H1 (cell line): Measurements from ENCODE around the gene TNS3. TPM values are rescaled to one million over a fixed set of nuclear protein-coding genes. Genes with fewer than 3 reads are reported as not detected.

ENCODE experiments used
- CTCF ChIA-PET: fragments of 300-600 bp; sonication (Branson Sonifier 250); formaldehyde crosslinking; loops from one replicate; lab custom pipeline; 2021; ENCODE audit not compliant: partially characterized antibody; lab: Charles Lee
- POLR2A ChIA-PET: fragments of 300-600 bp; sonication (Branson Sonifier 250); formaldehyde crosslinking; loops from one replicate; lab custom pipeline; 2021; ENCODE audit warnings: inconsistent platforms; ENCODE audit not compliant: partially characterized antibody; lab: Charles Lee
- DNase-seq, 2 experiments: peaks; one replicate each; pipeline versions ENCODE4 v3.0.0 to v3.0.0-alpha.2; 2010 to 2022; ENCODE audit warnings: low spot score in 2 of 2, low read depth in 1 of 2, mixed read lengths in 1 of 2
- FAIRE-seq: peaks from 2 replicates; lab custom pipeline; 2011; peaks lifted over from hg19 to GRCh38; lab: Jason Lieb, UNC
- H2AFZ ChIP-seq: 2 replicates; pipeline ENCODE4 v1.8.1; 2012; ENCODE audit warnings: low read length, inconsistent platforms
- H2AK5ac ChIP-seq: 2 replicates; pipeline ENCODE4 v1.6.1; 2013; ENCODE audit warnings: low read depth, low read length
- H2BK120ac ChIP-seq: replicated peaks from 2 replicates; pipeline ENCODE3; 2013; ENCODE audit warnings: low read depth, low read length, inconsistent platforms
- H2BK12ac ChIP-seq: 2 replicates; pipeline ENCODE4 v1.6.1; 2013; ENCODE audit warnings: low read depth, low read length
- H2BK15ac ChIP-seq: 2 replicates; pipeline ENCODE4 v1.6.1; 2013; ENCODE audit warnings: low read length
- H2BK20ac ChIP-seq: 2 replicates; pipeline ENCODE4 v1.6.1; 2013; ENCODE audit warnings: low read length
- H2BK5ac ChIP-seq: 2 replicates; pipeline ENCODE4 v1.6.1; 2013; ENCODE audit warnings: low read depth, low read length
- H3K14ac ChIP-seq: 2 replicates; pipeline ENCODE4 v1.6.1; 2013; ENCODE audit warnings: inconsistent platforms; ENCODE audit not compliant: insufficient read length
- H3K18ac ChIP-seq: 2 replicates; pipeline ENCODE4 v1.6.1; 2013; ENCODE audit warnings: low read length; ENCODE audit errors: extremely low read depth
- H3K23ac ChIP-seq: 2 replicates; pipeline ENCODE4 v1.6.1; 2013; ENCODE audit warnings: inconsistent platforms; ENCODE audit not compliant: insufficient read length
- H3K23me2 ChIP-seq: 2 replicates; pipeline ENCODE4 v1.6.1; 2013; ENCODE audit warnings: low read depth, low read length
- H3K27ac ChIP-seq: 2 replicates; pipeline ENCODE4 v1.6.1; 2011; ENCODE audit warnings: low read depth, low read length, inconsistent platforms
- H3K27me3 ChIP-seq, 4 experiments: replicated peaks in 1 of 4; 1 replicate in 1 of 4; 2 replicates in 3 of 4; pipeline versions ENCODE4 v1.6.1 to v1.8.1; 2011 to 2013; ENCODE audit warnings: low read length in 3 of 4, mild to moderate bottlenecking in 3 of 4, inconsistent platforms in 2 of 4, mixed read lengths in 2 of 4, moderate library complexity in 1 of 4; ENCODE audit not compliant: control insufficient read depth in 3 of 4, insufficient read depth in 3 of 4; ENCODE audit errors: extremely low read depth in 1 of 4
- H3K36me3 ChIP-seq, 4 experiments: 2 replicates each; pipeline versions ENCODE4 v1.6.1 to v1.8.1; 2011 to 2013; ENCODE audit warnings: mild to moderate bottlenecking in 4 of 4, low read length in 3 of 4, moderate library complexity in 2 of 4, control low read depth in 1 of 4, inconsistent platforms in 1 of 4; ENCODE audit not compliant: insufficient read depth in 4 of 4, control insufficient read depth in 2 of 4
- H3K4ac ChIP-seq: replicated peaks from 2 replicates; pipeline ENCODE3; 2013; ENCODE audit warnings: low read length, low read depth, mixed read lengths, inconsistent platforms; ENCODE audit not compliant: insufficient read length
- H3K4me1 ChIP-seq, 4 experiments: replicated peaks in 1 of 4; 1 replicate in 1 of 4; 2 replicates in 3 of 4; pipeline versions ENCODE4 v1.6.1 to v1.8.1; 2011 to 2013; ENCODE audit warnings: low read length in 3 of 4, inconsistent platforms in 2 of 4, mixed read lengths in 1 of 4; ENCODE audit not compliant: insufficient read depth in 4 of 4, control insufficient read depth in 3 of 4
- H3K4me2 ChIP-seq, 2 experiments: 2 replicates each; pipeline versions ENCODE4 v1.6.1 to v1.8.1; 2011 to 2013; ENCODE audit warnings: low read depth in 2 of 2, low read length in 2 of 2, control low read depth in 1 of 2, inconsistent platforms in 1 of 2, mild to moderate bottlenecking in 1 of 2; ENCODE audit not compliant: insufficient read depth in 1 of 2
- H3K4me3 ChIP-seq, 4 experiments: fragments of 200-600, 300-600 bp in 1 of 4; sonication (generic), shearing (Covaris generic), sonication (Bioruptor Twin) in 1 of 4; 2 replicates each; pipeline versions ENCODE4 v1.5.1 to v1.8.1; 2011 to 2016; ENCODE audit warnings: low read length in 4 of 4, low read depth in 3 of 4, control low read depth in 2 of 4, inconsistent platforms in 2 of 4, mild to moderate bottlenecking in 2 of 4, mixed read lengths in 1 of 4, moderate library complexity in 1 of 4; ENCODE audit not compliant: insufficient read depth in 2 of 4; ENCODE audit errors: extremely low read depth in 1 of 4
- H3K56ac ChIP-seq: replicated peaks from 2 replicates; pipeline ENCODE3; 2013; ENCODE audit warnings: low read depth, mild to moderate bottlenecking, mixed read lengths, low read length, inconsistent platforms; ENCODE audit not compliant: insufficient read length
- H3K79me1 ChIP-seq: 2 replicates; pipeline ENCODE4 v1.6.1; 2013; ENCODE audit warnings: low read depth, low read length, control low read depth
- H3K79me2 ChIP-seq, 2 experiments: 2 replicates each; pipeline versions ENCODE4 v1.6.1 to v1.8.1; 2012 to 2013; ENCODE audit warnings: low read length in 2 of 2, mild to moderate bottlenecking in 2 of 2, inconsistent platforms in 1 of 2; ENCODE audit not compliant: insufficient read depth in 2 of 2, control insufficient read depth in 1 of 2
- H3K9ac ChIP-seq, 4 experiments: replicated peaks in 1 of 4; 1 replicate in 1 of 4; 2 replicates in 3 of 4; pipeline versions ENCODE4 v1.6.1 to v1.8.1; 2011 to 2013; ENCODE audit warnings: low read depth in 3 of 4, low read length in 3 of 4, control low read depth in 2 of 4, mild to moderate bottlenecking in 2 of 4, moderate library complexity in 2 of 4, inconsistent platforms in 1 of 4; ENCODE audit errors: extremely low read depth in 1 of 4
- H3K9me3 ChIP-seq, 2 experiments: 2 replicates each; pipeline versions ENCODE4 v1.6.1 to v1.8.1; 2012 to 2013; ENCODE audit warnings: mild to moderate bottlenecking in 2 of 2, moderate library complexity in 2 of 2, control low read depth in 1 of 2, inconsistent platforms in 1 of 2, low read depth in 1 of 2, low read length in 1 of 2, mixed read lengths in 1 of 2; ENCODE audit not compliant: insufficient read depth in 2 of 2
- H4K20me1 ChIP-seq, 2 experiments: replicated peaks in 1 of 2; 2 replicates each; pipeline versions ENCODE3 to v1.8.1; 2011 to 2013; ENCODE audit warnings: inconsistent platforms in 2 of 2, low read length in 2 of 2, mild to moderate bottlenecking in 1 of 2; ENCODE audit not compliant: insufficient read depth in 2 of 2, control insufficient read depth in 1 of 2
- H4K5ac ChIP-seq: 2 replicates; pipeline ENCODE4 v1.6.1; 2013; ENCODE audit warnings: low read length, low read depth, mixed read lengths, inconsistent platforms; ENCODE audit not compliant: insufficient read length
- H4K8ac ChIP-seq: 2 replicates; pipeline ENCODE4 v1.8.0; 2013; ENCODE audit warnings: mild to moderate bottlenecking, moderate library complexity, low read length, inconsistent platforms; ENCODE audit not compliant: insufficient read depth; ENCODE audit errors: extremely low read depth
- H4K91ac ChIP-seq: replicated peaks from 2 replicates; pipeline ENCODE3; 2013; ENCODE audit warnings: low read length, mixed read lengths, inconsistent platforms; ENCODE audit not compliant: insufficient read length
- BRCA1 ChIP-seq: IDR thresholded peaks from 2 replicates; pipeline ENCODE4 v1.6.1; 2012; ENCODE audit warnings: low read depth, low read length, improper control_type of control experiment
- CEBPB ChIP-seq: IDR thresholded peaks from 2 replicates; pipeline ENCODE4 v1.6.1; 2012; ENCODE audit warnings: low read depth, low read length
- CHD1 ChIP-seq: IDR thresholded peaks from 2 replicates; pipeline ENCODE4 v1.6.1; 2012; ENCODE audit warnings: low read depth, low read length, improper control_type of control experiment
- CREB1 ChIP-seq: IDR thresholded peaks from 2 replicates; pipeline ENCODE4 v1.6.1; 2012; ENCODE audit warnings: inconsistent platforms
- EZH2 ChIP-seq: fragments of 200-600 bp; sonication (generic); IDR thresholded peaks from 2 replicates; pipeline ENCODE4 v1.7.1; 2012; ENCODE audit warnings: low read depth, mild to moderate bottlenecking, moderate library complexity, low read length, inconsistent platforms; ENCODE audit not compliant: severe bottlenecking
- KDM1A ChIP-seq: fragments of 200-600, 300-600 bp; sonication (generic); IDR thresholded peaks from 2 replicates; pipeline ENCODE4 v1.7.1; 2016; ENCODE audit warnings: mild to moderate bottlenecking, low read length, borderline replicate concordance
- KDM4A ChIP-seq: IDR thresholded peaks from one replicate; pipeline ENCODE4 v1.7.1; 2012; ENCODE audit warnings: low read depth, mild to moderate bottlenecking, moderate library complexity, low read length, inconsistent platforms; ENCODE audit not compliant: severe bottlenecking
- MAFK ChIP-seq: IDR thresholded peaks from 2 replicates; pipeline ENCODE4 v1.6.1; 2012; ENCODE audit warnings: low read depth, mild to moderate bottlenecking, improper control_type of control experiment, low read length
- PHF8 ChIP-seq: fragments of 200-600 bp; sonication (generic); conservative IDR thresholded peaks from 2 replicates; pipeline ENCODE4 v1.7.1; 2012; ENCODE audit warnings: low read depth, mild to moderate bottlenecking, inconsistent platforms, low read length, moderate library complexity
- RAD21 ChIP-seq, 2 experiments: IDR thresholded peaks in 1 of 2; conservative IDR thresholded peaks in 1 of 2; 2 replicates each; pipeline ENCODE4 v1.6.1; 2011; ENCODE audit warnings: low read depth in 2 of 2, low read length in 2 of 2, improper control_type of control experiment in 1 of 2, inconsistent platforms in 1 of 2, mild to moderate bottlenecking in 1 of 2, moderate library complexity in 1 of 2
- RXRA ChIP-seq: IDR thresholded peaks from 2 replicates; pipeline ENCODE4 v1.6.1; 2011; ENCODE audit warnings: low read depth, mild to moderate bottlenecking, low read length, moderate library complexity; ENCODE audit not compliant: insufficient read depth
- SP2 ChIP-seq: IDR thresholded peaks from 2 replicates; pipeline ENCODE4 v1.6.1; 2012; ENCODE audit warnings: mild to moderate bottlenecking, low read length, inconsistent platforms
- SP4 ChIP-seq: IDR thresholded peaks from 2 replicates; pipeline ENCODE4 v1.6.1; 2012; ENCODE audit warnings: low read length, inconsistent platforms
- TEAD4 ChIP-seq: IDR thresholded peaks from 2 replicates; pipeline ENCODE4 v1.6.1; 2012; ENCODE audit warnings: low read depth, low read length, inconsistent platforms, mixed read lengths
- YY1 ChIP-seq: IDR thresholded peaks from 2 replicates; pipeline ENCODE4 v1.6.1; 2011; ENCODE audit warnings: low read depth, mild to moderate bottlenecking, low read length
- WGBS, 2 experiments: shearing (Covaris generic) in 1 of 2; methylation state at CpG; one replicate each; pipeline versions ENCODE4 v1.1.6 to v1.1.7; 2013 to 2015; ENCODE audit warnings: low lambda C conversion rate in 2 of 2, mixed read lengths in 2 of 2, inconsistent platforms in 1 of 2, low coverage in 1 of 2, missing lambda C conversion rate in 1 of 2; ENCODE audit not compliant: insufficient replicate concordance in 2 of 2, insufficient coverage in 1 of 2, insufficient read length in 1 of 2; ENCODE audit errors: extremely low coverage in 1 of 2, missing lambda C conversion rate in 1 of 2; 5-methylcytosine and 5-hydroxymethylcytosine counted together
- polyA plus RNA-seq, 7 experiments: library from polyadenylated mRNA; depleted of rRNA in 3 of 7; stranded (reverse) in 5 of 7; unstranded in 2 of 7; fragments of >200 nt in 5 of 7; fragments of 200-250 nt in 2 of 7; gene quantifications; 1 replicate in 5 of 7; 2 replicates in 1 of 7; 4 replicates in 1 of 7; pipeline versions ENCODE4 v1.2.1 to v1.2.3, GENCODE V29; 2011 to 2013; ENCODE audit warnings: missing spikeins in 2 of 7, mixed read lengths in 2 of 7
- total RNA-seq: library from RNA; stranded (reverse); fragmentation: NEBNext Ultra II Directional; extraction: Animal tissue kit (Norgen Biotek cat#: 25700); gene quantifications from 2 replicates; pipeline ENCODE4 v1.2.1, GENCODE V29; 2021

The TNS3 gene
- total and polyA plus RNA-seq, 2 of the 8 experiments (the other 6 are each of a cell fraction or from before 2014, with no cell fraction given), result 11.9 to 24.2 TPM

- no peak for DNase-seq
- H2BK120ac ChIP-seq, result no peak overlapping the region
- H3K4ac ChIP-seq, result no peak overlapping the region
- no peak overlapping the region for H4K8ac ChIP-seq
- H3K79me2 ChIP-seq, result no peaks in the 10 kb centered on the region
- no peak overlapping the region for H3K4me3 ChIP-seq
- H3K9me3 ChIP-seq, result no peaks in the 10 kb centered on the region
- H2BK5ac ChIP-seq, result no peak overlapping the region
- no peak overlapping the region for H3K27ac ChIP-seq
- H2BK20ac ChIP-seq, result no peak overlapping the region
- H3K56ac ChIP-seq, result no peak overlapping the region
- H3K23ac ChIP-seq, result no peak overlapping the region
- WGBS, 2 experiments, result 88% methylated on average over 4 of the region's 4 CpGs; no CpG with 5 or more reads in 1 of the 2 experiments
- no peaks in the 10 kb centered on the region for H3K79me1 ChIP-seq
- no peak overlapping the region for H4K91ac ChIP-seq
- H4K5ac ChIP-seq, result no peak overlapping the region
- no peak overlapping the region for H2AFZ ChIP-seq
- FAIRE-seq, result no peak
- no peaks in the 10 kb centered on the region for H3K23me2 ChIP-seq
- H3K14ac ChIP-seq, result no peak overlapping the region
- H2AK5ac ChIP-seq, result no peak overlapping the region
- no peaks in the 10 kb centered on the region for H4K20me1 ChIP-seq
- H3K4me2 ChIP-seq, result no peak overlapping the region
- no peak overlapping the region for H3K18ac ChIP-seq
- no peaks in the 10 kb centered on the region for H3K36me3 ChIP-seq
- H2BK12ac ChIP-seq, result no peak overlapping the region
- 0 out of 7 replicates have a peak, but pooled peaks cover 0 to 2% (median 0%) of the 10 kb centered on the region in 4 experiments for H3K4me1 ChIP-seq
- no peak overlapping the region for H3K9ac ChIP-seq
- ChIA-PET POLR2A (interaction anchor here (0.9 kb wide), 1 partner anchor 9 kb away, joined by 4 read pairs; no protein-coding TSS in a partner anchor), CTCF (interaction anchor here (0.7 to 1.6 kb wide), 7 partner anchors 21 to 198 kb away, joined by 3 to 4 read pairs (median 3); partner anchors contain the start of gene TNS3)
- H3K27me3 ChIP-seq, result no peaks in the 10 kb centered on the region
- peak overlapping the region; percentile 29; the same call in 1 of the 2 replicates for H2BK15ac ChIP-seq
- TF ChIP-seq KDM4A (no peak), BRCA1 (no peak), SP4 (no peak), CHD1 (no peak), SP2 (no peak), YY1 (no peak), MAFK (no peak), RXRA (no peak), KDM1A (no peak), TEAD4 (no peak), CEBPB (no peak), CREB1 (no peak), PHF8 (no peak), EZH2 (no peak), RAD21 (IDR thresholded peaks at IDR 0.05 in 1 of 2, conservative IDR thresholded peaks at IDR 0.05 in 1 of 2; ENCODE audit: low read depth in 2 of 2, low read length in 2 of 2) (no peak)
Measured at GRCh38 chr7:47610506-47611044, 28.7 kb upstream of the TNS3 start.
